GM19463 (cell line): ENCODE data around the gene KTI12.
"Not testable (repeated sequence)": the region's sequence is repeated elsewhere in the genome, so short reads cannot be mapped to it uniquely, and the experiment has no call there.

Source experiments
- ATAC-seq: cut with Tn5 transposase; IDR thresholded peaks from one replicate; pipeline ENCODE4 v1.9.1; 2021; ENCODE audit warnings: mild to moderate bottlenecking, moderate library complexity; ENCODE audit not compliant: unreplicated experiment

KTI12 gene, protein sequence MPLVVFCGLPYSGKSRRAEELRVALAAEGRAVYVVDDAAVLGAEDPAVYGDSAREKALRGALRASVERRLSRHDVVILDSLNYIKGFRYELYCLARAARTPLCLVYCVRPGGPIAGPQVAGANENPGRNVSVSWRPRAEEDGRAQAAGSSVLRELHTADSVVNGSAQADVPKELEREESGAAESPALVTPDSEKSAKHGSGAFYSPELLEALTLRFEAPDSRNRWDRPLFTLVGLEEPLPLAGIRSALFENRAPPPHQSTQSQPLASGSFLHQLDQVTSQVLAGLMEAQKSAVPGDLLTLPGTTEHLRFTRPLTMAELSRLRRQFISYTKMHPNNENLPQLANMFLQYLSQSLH

DNA sequence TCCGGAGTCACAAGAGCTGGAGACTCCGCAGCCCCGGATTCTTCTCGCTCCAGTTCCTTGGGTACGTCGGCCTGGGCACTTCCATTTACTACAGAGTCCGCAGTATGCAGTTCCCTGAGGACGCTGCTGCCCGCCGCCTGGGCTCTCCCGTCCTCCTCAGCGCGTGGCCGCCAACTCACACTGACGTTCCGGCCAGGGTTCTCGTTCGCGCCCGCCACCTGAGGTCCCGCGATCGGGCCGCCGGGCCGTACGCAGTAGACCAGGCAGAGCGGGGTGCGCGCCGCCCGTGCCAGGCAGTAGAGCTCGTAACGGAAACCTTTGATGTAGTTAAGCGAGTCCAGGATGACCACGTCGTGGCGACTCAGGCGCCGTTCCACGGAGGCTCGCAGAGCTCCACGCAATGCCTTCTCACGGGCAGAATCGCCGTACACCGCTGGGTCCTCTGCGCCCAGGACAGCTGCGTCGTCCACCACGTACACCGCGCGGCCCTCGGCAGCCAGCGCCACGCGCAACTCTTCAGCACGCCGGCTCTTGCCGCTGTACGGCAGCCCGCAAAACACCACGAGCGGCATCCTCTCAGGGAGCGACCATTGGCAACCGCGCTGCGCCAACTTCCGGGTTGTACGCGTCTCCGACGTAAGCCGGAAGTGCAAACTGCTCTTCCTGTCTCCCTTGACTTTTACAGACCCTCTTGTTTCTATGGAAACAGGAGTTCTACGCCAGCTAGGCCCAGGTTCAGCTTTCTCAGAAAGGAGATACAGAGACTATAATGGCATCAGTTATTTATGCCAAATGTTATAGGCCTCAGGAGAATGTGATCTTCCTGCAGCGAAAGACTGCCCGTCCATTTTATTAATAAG lies at the start of gene KTI12:
Gene KTI12, minus strand, starts transcription at position 621 of the 860 bp plus-strand sequence. Its CDS starts 49 bp downstream, at position 572.
- peak; percentile 87 for ATAC-seq

DNA sequence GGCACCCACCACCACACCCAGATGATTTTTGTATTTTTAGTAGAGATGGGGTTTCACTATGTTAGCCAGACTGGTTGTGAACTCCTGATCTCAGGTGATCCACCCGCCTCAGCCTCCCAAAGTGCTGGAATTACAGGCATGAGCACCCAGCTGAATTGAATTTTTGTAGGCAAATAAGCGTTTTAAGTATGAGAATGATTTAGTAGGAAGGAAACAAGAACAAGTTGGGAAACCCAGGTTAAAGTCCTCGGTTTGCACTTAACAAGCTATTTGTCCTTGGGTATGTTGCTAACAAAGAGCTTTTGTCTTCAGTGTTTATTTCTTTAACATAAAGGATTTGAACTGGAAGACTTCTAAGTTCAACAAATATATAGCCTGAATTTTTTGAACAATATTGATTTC lies 46.4 kb upstream of the KTI12 start:
- ATAC-seq: no peak

DNA sequence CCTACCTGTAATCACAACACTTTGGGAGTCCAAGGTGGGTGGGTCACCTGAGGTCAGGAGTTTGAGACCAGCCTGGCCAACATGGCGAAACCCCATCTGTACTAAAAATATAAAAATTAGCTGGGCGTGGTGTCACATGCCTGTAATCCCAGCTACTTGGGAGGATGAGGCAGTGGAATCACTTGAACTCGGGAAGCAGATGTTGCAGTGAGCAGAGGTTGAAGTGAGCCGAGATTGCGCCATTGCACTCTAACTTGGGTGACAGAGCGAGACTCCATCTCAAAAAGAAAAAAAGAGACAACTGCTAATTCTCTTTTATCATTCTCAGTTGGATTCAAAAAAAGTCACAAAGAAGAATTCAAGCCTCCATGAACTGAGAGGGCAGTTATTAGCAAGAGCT lies 43.7 kb upstream of the KTI12 start:
- not testable (repeated sequence) for ATAC-seq

DNA sequence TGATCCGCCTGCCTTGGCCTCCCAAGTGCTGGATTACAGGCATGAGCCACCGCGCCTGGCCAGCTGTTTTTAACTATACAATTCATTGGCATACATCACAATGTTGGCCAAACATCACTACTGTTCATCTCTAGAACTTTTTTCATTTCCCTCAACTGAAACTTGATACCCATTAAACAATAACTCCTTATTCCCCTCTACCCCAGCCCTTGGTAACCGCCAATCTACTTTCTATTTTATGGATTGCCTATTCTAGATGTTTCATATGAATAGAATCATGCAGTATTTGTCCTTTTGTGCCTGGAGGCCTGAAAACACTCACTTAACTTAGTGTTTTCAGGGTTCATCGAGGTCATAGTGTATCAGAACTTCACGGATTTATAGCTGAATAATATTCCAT lies 38.7 kb upstream of the KTI12 start:
- ATAC-seq: no peak

DNA sequence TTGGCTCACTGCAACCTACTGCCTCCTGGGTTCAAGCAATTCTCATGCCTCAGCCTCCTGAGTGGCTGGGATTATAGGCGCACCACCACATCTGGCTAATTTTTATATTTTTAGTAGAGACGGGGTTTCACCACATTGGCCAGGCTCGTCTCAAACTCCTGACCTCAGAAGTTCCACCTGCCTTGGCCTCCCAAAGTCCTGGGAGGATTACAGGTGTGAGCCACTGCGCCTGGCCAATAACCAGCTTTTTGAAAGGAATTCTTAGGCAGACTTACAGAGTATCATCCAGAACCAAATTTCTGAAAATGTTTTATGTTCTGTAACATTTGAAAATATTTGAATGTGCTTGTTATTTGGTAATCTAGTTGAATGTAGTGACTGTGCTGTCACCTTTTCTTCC lies 37.1 kb upstream of the KTI12 start:
- no peak for ATAC-seq

DNA sequence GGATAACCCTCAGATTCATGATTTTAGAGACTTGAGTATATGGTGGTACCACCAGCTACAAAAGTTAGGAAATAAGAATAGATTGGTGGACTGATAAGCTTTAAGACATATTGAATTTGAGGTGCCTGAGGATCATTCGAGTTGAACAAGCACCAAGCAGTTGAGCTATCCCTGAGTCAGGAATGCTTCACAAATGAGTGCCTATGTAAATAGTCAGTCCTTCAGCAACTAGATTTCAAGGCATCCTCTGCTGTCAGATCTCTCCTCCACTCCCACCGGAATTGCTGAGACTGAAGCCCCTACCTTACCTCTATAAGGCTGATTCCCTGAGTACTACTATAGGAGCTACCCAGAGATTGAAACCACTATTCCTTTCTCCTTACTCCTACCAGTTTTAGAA lies 29.6 kb upstream of the KTI12 start:
- no peak for ATAC-seq

DNA sequence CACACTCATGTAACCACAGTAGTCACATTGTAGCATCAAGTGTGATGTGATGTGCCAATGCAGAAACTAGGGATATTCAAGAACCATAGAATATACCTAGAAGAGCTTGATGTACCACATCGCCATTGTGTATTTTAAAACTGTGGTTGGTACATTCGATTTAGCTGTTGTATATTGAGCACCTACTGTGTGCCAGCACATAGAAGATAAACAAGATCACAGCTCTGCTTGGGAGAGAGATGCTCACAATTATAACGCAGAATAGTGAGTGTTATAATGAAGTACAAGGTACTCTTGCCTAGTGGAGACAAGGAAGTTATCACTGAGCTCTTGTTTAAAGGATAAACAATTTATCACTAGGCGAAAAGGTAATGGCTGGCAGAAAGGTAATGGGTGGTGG lies 27.2 kb upstream of the KTI12 start:
- ATAC-seq: no peak

DNA sequence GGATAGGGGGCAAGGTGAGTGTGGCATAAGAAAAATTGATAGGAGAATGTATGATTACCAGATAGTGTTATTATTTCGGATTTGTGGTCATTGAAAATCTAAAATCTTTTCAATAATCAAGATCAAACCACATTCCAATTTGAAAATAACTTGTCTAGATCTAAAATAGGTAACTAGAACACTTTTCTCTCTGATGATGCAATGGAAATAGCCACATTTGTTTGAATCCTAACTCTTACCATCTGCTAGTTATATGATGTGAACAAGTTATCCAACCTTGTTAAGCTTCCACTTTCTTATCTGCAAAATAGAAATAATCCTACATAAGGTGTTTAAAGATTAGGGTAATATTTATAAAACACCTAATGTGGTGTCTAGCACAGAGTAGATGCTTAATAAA lies 26.3 kb upstream of the KTI12 start:
- no peak for ATAC-seq

DNA sequence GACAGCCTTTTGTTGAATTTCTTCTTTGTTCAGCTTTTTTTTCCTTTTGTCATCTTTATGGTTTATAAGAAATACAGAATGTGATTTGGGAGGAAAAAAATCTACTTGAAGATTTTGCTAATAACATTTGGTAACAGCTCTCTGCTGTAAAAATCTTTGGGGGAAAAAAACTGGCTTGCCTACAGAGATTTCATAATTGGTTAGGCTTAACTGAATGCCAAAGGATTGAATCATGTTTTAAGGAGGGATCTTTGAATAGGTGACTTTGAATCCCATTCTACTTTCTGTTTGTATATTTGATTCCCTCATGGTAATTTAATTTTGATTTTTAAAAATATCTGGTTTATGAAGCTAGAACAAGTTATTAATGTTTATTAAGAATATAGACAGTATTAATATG lies 25.7 kb upstream of the KTI12 start:
- ATAC-seq: no peak

DNA sequence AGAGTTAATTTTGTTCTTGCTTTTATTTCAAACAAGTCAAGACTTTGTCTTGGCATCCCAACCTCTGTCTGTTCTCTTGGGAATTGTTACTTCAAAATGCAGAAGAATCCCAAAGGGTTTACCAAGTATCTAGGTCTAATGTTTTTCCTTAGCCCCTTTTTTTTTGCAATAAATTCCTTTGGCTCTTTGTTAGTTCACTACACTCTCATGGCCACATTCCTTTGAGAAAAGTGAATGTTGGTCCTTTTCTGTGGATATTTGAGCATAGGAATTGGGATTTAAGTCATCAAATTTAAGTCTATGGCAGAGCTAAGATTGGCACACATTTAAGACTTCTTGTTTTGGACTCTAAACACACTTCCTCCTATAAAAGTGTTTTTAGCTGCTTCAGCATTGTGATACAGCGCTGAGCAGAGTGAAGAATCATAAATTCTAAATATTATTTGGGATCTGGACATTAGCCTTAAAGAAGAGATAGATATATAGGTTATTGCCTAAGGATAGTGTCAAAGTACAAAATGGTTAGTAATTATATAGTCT lies 24.3 kb upstream of the KTI12 start:
- no peak for ATAC-seq

DNA sequence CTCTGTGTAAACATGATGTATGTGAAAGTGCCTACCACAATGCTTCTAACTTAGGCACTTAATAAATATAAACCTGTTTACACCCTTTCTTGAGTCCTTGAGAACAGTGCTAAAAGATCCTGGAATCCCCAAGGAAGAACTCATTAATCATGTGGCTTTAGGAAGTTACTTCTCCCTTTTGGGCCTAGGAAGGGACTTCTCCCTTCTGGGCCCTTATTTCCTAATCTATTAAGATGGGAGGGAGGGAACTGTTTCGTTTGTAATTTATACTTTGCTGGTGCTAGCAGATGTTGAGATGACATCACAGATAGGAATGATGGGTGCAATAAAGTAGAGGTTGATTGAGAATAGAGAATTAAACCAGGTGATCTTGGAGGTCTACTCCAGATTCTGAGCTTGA lies 23.6 kb upstream of the KTI12 start:
- no peak for ATAC-seq

DNA sequence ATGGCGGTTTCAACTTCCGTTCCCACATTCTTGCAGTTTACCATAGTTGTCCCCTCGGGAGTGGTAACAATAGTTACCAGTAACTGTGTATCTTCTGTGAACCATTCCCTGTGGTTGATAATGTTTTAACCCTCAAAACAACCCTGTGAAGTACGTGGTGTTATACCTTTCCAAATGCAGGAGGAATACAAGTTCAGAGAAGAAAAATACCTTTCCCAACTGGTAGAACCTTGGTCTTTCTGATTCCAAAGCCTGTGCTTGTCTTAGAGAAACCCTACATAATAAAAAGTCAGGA lies 23.3 kb upstream of the KTI12 start:
- ATAC-seq: no peak

DNA sequence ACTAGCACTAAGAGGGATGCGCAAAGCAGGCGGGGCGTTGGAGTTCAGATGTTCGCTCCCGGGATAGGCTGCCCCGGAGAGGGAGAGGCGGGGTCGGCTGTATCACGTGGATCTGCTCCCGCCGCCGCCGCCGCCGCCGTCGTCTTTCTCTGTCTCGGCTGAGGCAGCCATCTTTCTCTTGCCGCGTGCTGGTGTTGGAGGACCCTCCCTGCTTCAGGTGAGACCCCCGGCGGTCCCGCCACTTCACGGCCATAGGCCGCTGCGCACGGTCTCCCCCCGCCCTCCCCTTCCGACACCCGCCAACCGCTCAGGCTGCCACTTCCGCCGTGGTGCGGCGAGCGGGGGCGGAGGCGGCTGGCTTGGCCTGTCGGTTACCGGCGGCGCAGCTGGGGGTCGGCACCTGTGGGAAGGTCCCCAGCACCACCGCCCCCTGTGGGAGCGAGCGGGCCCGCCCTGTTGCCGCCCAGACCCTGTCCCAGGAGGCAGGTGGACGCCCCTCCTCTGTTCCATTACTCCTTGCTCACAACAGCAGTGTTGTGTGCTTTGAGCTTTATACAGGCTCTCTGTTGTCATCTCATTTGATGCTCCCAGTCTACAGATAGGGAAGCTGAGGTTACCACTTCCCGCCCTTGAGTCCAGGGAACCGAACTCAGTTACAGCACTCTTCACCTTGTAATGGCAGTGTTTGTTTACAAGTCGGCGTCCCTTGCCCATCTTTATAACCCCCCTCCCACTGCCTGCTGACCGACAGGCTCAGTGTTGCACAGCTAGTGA lies 22.7 kb upstream of the KTI12 start, which contains the start of gene BTF3L4:
Gene BTF3L4, plus strand, starts transcription at position 133 of the 774 bp plus-strand sequence. CDS start 3,553 bp downstream, outside the sequence.
- peak; percentile 78 for ATAC-seq

DNA sequence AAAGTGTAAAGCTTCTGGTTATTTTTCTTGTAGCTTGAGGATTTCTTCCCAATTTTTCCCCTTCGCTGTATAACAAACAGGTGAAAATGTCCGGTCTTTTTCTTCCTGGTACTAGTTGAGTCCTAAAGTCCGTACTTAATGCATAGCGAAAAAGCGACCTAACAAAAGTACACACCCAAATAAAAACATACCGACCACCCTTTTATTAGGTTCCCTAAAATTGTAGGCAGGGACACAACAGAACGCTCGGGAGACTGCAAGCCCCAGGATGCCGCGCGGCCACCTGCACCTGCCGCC lies 22.2 kb upstream of the KTI12 start:
- ATAC-seq: no peak

DNA sequence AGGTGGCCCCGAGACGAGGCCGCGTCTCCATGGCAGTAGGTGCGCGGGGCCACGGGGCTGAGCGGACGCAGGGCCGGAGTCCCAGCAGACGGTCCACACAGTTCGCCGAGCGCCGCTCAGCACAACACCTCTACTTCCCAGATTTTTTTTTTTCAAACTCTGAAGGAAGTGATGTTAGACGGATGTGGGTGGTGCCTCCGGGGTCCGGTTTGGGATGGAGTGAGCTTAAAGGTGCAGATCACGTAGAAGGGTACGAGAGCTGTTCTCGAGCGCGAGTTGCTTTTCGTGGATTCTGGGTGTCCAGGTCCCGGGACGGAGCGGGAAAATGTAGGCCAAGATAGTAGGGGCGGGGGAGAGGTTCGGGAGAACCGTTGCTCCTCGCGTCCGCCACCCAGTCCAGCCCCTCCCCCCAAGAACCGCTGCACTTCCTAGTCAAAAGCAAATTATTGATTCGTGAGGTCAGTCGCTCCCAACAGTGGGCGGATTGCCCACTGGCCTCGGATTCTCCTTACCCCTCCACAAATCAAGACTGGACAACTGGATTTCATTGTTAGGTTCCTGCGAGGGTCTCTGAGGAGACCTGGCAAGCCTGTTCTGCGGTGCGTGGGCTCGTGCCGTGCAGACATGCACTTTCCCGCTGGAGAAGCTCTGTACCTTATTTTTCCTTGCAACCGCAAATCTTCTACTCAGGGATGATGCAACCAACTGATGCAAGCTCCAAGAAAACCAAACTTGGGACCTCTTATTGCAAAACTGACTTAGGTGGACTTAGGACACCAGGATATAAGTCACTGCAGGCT lies 21.7 kb upstream of the KTI12 start, which contains the start of gene TXNDC12:
Gene TXNDC12, minus strand, starts transcription at position 126 of the 800 bp plus-strand sequence. Its CDS starts 95 bp downstream, at position 31.
- ATAC-seq: no peak

DNA sequence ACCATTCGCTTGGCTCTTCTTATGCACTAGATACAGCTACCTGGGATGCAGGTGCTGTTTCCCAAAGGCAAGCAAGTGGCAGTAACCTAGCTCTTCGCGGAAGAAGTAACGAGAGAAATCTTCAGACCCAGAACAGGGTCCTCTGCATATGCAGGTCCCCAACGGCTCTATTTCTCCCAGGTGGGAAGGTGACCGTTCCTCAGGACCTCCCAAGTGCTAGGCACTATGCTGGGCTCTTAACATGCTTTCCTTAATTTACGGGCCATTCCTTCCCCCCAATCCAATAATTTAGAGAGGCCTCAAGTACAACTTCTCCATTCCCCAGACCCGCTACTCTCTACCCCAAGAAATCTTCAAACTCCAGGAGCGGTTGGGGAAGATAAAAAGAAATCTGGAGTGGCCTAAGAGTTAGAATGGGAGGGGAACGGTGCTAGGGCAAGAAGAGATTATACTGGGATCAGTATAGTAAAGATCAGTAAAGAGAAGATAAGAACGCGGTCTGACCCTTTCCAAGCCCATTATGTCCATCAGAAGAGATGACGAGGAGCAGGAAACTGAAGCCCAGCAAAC lies 21.0 kb upstream of the KTI12 start:
- ATAC-seq: no peak

DNA sequence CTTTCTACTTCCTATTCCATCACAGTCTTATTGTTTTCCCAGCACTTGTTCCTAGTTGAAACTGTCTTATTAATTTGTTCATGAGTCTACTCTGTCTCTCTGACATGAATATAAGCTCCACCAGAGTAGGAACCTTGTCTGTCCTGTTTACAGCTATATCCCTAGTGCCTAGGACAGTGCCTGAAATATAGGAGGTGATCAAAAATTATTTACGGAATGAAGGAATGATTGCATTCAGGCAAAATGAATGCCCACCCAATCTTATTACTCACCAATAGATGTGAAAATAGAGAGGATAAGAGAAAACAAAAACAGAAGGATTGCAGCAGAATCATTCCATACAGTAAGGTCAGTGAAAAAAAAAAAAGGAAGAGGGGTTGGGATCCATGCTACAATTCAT lies 20.3 kb upstream of the KTI12 start:
- no peak for ATAC-seq

DNA sequence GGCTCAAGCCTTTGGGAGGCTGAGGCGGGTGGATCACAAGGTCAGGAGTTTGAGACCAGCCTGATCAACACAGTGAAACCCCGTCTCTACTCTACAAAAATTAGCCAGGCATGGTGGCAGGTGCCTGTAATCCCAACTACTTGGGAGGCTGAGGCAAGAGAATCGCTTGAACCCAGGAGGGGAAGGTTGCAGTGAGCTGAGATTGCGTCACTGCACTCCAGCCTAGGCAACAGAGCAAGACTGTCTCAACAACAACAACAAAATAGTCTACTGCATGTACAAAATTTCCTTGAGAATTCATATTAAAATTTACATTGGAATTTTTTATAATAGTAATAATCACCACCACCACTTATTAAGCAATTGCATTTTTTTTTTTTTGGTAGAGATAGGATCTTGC lies 15.7 kb upstream of the KTI12 start:
- not testable (repeated sequence) for ATAC-seq

DNA sequence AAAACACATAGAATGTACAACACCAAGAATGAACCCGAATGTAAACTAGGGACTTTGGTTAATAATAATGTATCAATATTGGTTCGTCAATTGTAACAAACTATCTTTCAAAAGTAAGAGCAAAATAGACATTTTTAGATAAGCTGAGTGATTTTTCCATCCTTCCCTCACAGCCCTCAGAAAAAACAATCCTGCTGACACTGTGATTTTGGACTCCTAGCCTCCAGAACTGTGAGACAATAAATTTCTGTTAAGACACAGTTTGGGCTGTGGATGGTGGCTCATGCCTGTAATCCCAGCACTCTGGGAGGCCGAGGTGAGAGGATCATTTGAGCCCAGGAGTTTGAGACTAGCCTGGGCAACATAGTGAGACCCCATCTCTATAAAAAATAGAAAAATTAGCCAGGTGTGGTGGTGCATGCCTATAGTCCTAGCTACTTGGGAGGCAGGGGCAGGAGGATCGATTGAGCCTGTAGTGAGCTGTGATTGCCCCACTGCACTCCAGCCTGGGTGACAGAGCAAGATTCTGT lies 12.1 kb upstream of the KTI12 start:
- not testable (repeated sequence) for ATAC-seq

DNA sequence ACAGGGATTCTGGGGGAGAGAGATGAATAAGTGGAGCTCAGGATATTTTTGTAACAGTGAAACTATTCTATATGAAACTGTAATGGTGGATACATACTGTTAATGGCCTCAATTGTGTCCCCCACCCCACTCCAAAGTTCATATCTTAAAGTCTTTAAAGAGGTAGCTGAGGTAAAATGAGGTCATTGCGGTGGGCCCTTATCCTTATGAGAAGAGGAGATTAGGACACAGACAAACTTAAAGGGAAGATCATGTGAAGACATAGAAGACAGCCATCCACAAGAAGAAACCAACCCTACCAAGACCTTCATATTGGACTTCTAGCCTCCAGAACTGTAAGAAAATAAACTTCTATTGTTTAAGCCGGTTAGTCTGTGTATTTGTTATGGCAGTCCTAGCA lies 11.6 kb upstream of the KTI12 start:
- no peak for ATAC-seq
